Suprapubic skin (tissue), 4 donors: ENCODE results near the gene ADAMTS9. TPM values are rescaled to one million over a fixed set of nuclear protein-coding genes. Genes with fewer than 3 reads are reported as not detected.

ENCODE experiments used
- DNase-seq, 2 donors: peaks; one replicate each; pipeline ENCODE4 v3.0.0-alpha.2; 2019; ENCODE audit warnings: low spot score in 2 of 2
- H3K27ac ChIP-seq: fragments of 200-600 bp; sonication (generic); one replicate; pipeline ENCODE4 v1.5.1; 2019
- H3K27me3 ChIP-seq: fragments of 200-600 bp; sonication (generic); one replicate; pipeline ENCODE4 v1.5.1; 2019
- H3K36me3 ChIP-seq: fragments of 200-600 bp; sonication (generic); one replicate; pipeline ENCODE4 v1.5.1; 2019
- H3K4me1 ChIP-seq: fragments of 200-600 bp; sonication (generic); one replicate; pipeline ENCODE4 v1.5.1; 2019
- H3K4me3 ChIP-seq: fragments of 200-600 bp; sonication (generic); one replicate; pipeline ENCODE4 v1.5.1; 2019; ENCODE audit warnings: mild to moderate bottlenecking
- H3K9me3 ChIP-seq: fragments of 200-600 bp; sonication (generic); one replicate; pipeline ENCODE4 v1.5.1; 2019
- EP300 ChIP-seq: sonication (generic); formaldehyde crosslinking; IDR thresholded peaks from one replicate; pipeline ENCODE4 v1.6.1; 2017; ENCODE audit warnings: antibody characterized with exemption
- POLR2A ChIP-seq, 2 donors: fragments of 450-650 bp; IDR thresholded peaks; one replicate each; pipeline ENCODE4 v1.6.1; 2017; ENCODE audit warnings: antibody characterized with exemption in 2 of 2, mild to moderate bottlenecking in 2 of 2, moderate library complexity in 2 of 2
- POLR2AphosphoS5 ChIP-seq, 3 donors: sonication (generic); formaldehyde crosslinking; IDR thresholded peaks; one replicate each; pipeline ENCODE4 v1.6.1; 2017; ENCODE audit warnings: antibody characterized with exemption in 3 of 3
- WGBS: methylation state at CpG from one replicate; pipeline ENCODE4 v1.1.5; 2018; 5-methylcytosine and 5-hydroxymethylcytosine counted together
- total RNA-seq, 4 donors: library from RNA; depleted of rRNA; stranded (reverse); fragments of >200 nt; gene quantifications; one replicate each; pipeline ENCODE4 v1.1.0, GENCODE V29; 2016
- TF ChIP-seq, protein P1 (sequence below), 2 donors: fragments of 200-600 bp in 1 of 2; fragments of 450-650 bp in 1 of 2; sonication (generic) in 1 of 2; IDR thresholded peaks; one replicate each; pipeline ENCODE4 v1.5.1; 2016 to 2019; ENCODE audit warnings: antibody characterized with exemption in 2 of 2, mild to moderate bottlenecking in 1 of 2, moderate library complexity in 1 of 2

ADAMTS9 gene
- total RNA-seq, 4 donors from 2014 or later, result 7.8 to 32.8 (median 9.3) TPM

- Histone ChIP-seq H3K9me3 (no peaks in the 10 kb centered on the region), H3K4me1 (no peaks in the 10 kb centered on the region), H3K27ac (no peak overlapping the region), H3K36me3 (no peaks in the 10 kb centered on the region), H3K27me3 (no peaks in the 10 kb centered on the region), H3K4me3 (no peak overlapping the region)
- no peak for TF ChIP-seq EP300
- no peak for TF ChIP-seq POLR2AphosphoS5 (IDR thresholded peaks at IDR 0.05)
- TF ChIP-seq POLR2A (IDR thresholded peaks at IDR 0.05), result no peak
- TF ChIP-seq, protein P1, sequence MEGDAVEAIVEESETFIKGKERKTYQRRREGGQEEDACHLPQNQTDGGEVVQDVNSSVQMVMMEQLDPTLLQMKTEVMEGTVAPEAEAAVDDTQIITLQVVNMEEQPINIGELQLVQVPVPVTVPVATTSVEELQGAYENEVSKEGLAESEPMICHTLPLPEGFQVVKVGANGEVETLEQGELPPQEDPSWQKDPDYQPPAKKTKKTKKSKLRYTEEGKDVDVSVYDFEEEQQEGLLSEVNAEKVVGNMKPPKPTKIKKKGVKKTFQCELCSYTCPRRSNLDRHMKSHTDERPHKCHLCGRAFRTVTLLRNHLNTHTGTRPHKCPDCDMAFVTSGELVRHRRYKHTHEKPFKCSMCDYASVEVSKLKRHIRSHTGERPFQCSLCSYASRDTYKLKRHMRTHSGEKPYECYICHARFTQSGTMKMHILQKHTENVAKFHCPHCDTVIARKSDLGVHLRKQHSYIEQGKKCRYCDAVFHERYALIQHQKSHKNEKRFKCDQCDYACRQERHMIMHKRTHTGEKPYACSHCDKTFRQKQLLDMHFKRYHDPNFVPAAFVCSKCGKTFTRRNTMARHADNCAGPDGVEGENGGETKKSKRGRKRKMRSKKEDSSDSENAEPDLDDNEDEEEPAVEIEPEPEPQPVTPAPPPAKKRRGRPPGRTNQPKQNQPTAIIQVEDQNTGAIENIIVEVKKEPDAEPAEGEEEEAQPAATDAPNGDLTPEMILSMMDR (IDR thresholded peaks at IDR 0.05), result no peak
- no peak for DNase-seq
- 86% methylated on average over 3 of the region's 3 CpGs for WGBS
Observed at GRCh38 chr3:64726414-64727090, 38.8 kb upstream of the ADAMTS9 start.

DNA sequence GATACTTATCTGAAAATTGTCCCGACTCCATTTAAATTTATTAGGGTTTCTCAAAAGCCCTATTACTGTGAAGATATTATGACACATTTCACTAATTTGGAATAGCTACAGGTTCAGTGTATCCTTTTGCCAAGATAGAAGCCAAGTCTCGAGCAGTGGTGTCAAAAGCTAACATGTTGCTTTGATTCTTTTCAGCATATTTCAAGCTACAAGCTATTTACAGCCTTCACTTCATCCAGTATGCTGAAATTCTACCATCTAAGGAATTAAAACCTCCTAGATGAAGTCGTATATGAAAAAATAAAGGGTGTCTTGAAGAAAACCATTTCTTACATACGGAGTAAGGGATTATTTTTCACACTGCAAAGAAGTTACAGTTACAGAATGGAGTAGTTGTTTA, 31.2 kb upstream of the ADAMTS9 start:
- no peak for DNase-seq
- Histone ChIP-seq H3K4me3 (no peak overlapping the region), H3K27ac (no peak overlapping the region), H3K4me1 (no peaks in the 10 kb centered on the region), H3K9me3 (no peaks in the 10 kb centered on the region), H3K27me3 (no peaks in the 10 kb centered on the region), H3K36me3 (no peaks in the 10 kb centered on the region)
- WGBS, result 69% methylated on average over 4 of the region's 4 CpGs
- TF ChIP-seq, protein P1 (IDR thresholded peaks at IDR 0.05), result no peak
- TF ChIP-seq POLR2AphosphoS5 (IDR thresholded peaks at IDR 0.05), result no peak
- TF ChIP-seq POLR2A (IDR thresholded peaks at IDR 0.05), result no peak
- no peak for TF ChIP-seq EP300

GRCh38 chr3:64717872-64718613, 30.2 kb upstream of the ADAMTS9 start:
- WGBS, result 78% methylated on average over 5 of the region's 5 CpGs
- no peaks in the 10 kb centered on the region for H3K4me1 ChIP-seq
- TF ChIP-seq EP300, result no peak
- TF ChIP-seq, protein P1 (IDR thresholded peaks at IDR 0.05), result no peak
- TF ChIP-seq POLR2AphosphoS5 (IDR thresholded peaks at IDR 0.05), result no peak
- no peak for TF ChIP-seq POLR2A (IDR thresholded peaks at IDR 0.05)
- no peaks in the 10 kb centered on the region for H3K9me3 ChIP-seq
- DNase-seq, result no peak
- no peak overlapping the region for H3K27ac ChIP-seq
- H3K4me3 ChIP-seq, result no peak overlapping the region
- no peaks in the 10 kb centered on the region for H3K27me3 ChIP-seq
- no peaks in the 10 kb centered on the region for H3K36me3 ChIP-seq

GRCh38 chr3:64717411-64717810, 29.6 kb upstream of the ADAMTS9 start:
- Histone ChIP-seq H3K27me3 (no peaks in the 10 kb centered on the region), H3K4me1 (no peaks in the 10 kb centered on the region), H3K36me3 (no peaks in the 10 kb centered on the region), H3K27ac (no peak overlapping the region), H3K9me3 (no peaks in the 10 kb centered on the region), H3K4me3 (no peak overlapping the region)
- TF ChIP-seq, protein P1 (IDR thresholded peaks at IDR 0.05), result no peak
- TF ChIP-seq EP300, result no peak
- TF ChIP-seq POLR2AphosphoS5 (IDR thresholded peaks at IDR 0.05), result no peak
- no peak for TF ChIP-seq POLR2A (IDR thresholded peaks at IDR 0.05)
- WGBS, result 91% methylated on average over 3 of the region's 3 CpGs
- no peak for DNase-seq

- Histone ChIP-seq H3K4me1 (no peaks in the 10 kb centered on the region), H3K9me3 (no peaks in the 10 kb centered on the region), H3K4me3 (no peak overlapping the region), H3K27ac (no peak overlapping the region), H3K36me3 (no peaks in the 10 kb centered on the region), H3K27me3 (no peaks in the 10 kb centered on the region)
- no peak for DNase-seq
- 86% methylated on average over 8 of the region's 8 CpGs for WGBS
- TF ChIP-seq, protein P1 (IDR thresholded peaks at IDR 0.05), result no peak
- no peak for TF ChIP-seq POLR2AphosphoS5 (IDR thresholded peaks at IDR 0.05)
- no peak for TF ChIP-seq POLR2A (IDR thresholded peaks at IDR 0.05)
- TF ChIP-seq EP300, result no peak
Observed at GRCh38 chr3:64716110-64716710, 28.4 kb upstream of the ADAMTS9 start.
